ENCODE results near the gene TAS2R13.

Gene TAS2R13

GRCh38 chr12:10901427-10901826 lies 7.9 kb downstream of the TAS2R13 start:
- Mint-ChIP-seq H3K4me1 (no peaks in the 10 kb centered on the region), H3K27me3 (no peaks in the 10 kb centered on the region), H3K9me3 (peaks cover 36% of the 10 kb centered on the region), H3K4me3 (no peak overlapping the region), H3K36me3 (ENCODE audit: low read depth) (peaks cover 29% of the 10 kb centered on the region), H3K27ac (no peak overlapping the region)
- ATAC-seq (no peak), DNase-seq (no peak)

- peaks cover 29% of the 10 kb centered on the region for H3K36me3 Mint-ChIP-seq (ENCODE audit: low read depth)
- H3K9me3 Mint-ChIP-seq = peaks cover 35% of the 10 kb centered on the region
- H3K27me3 Mint-ChIP-seq = no peaks in the 10 kb centered on the region
- no peak for ATAC-seq
- no peak overlapping the region for H3K27ac Mint-ChIP-seq
- H3K4me3 Mint-ChIP-seq = no peak overlapping the region
- DNase-seq = no peak
- no peaks in the 10 kb centered on the region for H3K4me1 Mint-ChIP-seq
Measured at GRCh38 chr12:10900972-10901371, 8.4 kb downstream of the TAS2R13 start.

DNA sequence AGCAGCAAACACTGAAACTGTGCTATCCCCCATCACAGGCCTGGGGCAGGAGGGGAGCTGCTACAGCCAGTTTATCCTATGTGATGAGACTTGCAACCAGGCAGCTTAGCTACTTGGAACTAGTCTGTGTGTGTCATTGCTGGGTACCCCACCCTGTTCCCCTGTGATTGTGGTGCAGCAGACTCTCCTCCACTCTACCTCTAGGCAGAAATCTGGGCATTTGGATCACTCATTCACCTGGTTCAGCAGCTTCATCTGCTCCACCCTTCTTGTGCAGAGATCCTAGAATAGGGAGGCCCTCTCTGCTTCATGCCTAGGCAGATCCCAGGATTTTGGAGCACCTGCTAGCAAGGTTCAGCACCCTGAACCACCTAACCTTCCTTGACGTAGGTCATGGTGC lies 8.8 kb downstream of the TAS2R13 start:
- no peaks in the 10 kb centered on the region for H3K27me3 Mint-ChIP-seq
- no peaks in the 10 kb centered on the region for H3K4me1 Mint-ChIP-seq
- DNase-seq (no peak), ATAC-seq (no peak)
- H3K27ac Mint-ChIP-seq = no peak overlapping the region
- H3K9me3 Mint-ChIP-seq = peaks cover 33% of the 10 kb centered on the region
- peaks cover 27% of the 10 kb centered on the region for H3K36me3 Mint-ChIP-seq (ENCODE audit: low read depth)
- no peak overlapping the region for H3K4me3 Mint-ChIP-seq

DNA sequence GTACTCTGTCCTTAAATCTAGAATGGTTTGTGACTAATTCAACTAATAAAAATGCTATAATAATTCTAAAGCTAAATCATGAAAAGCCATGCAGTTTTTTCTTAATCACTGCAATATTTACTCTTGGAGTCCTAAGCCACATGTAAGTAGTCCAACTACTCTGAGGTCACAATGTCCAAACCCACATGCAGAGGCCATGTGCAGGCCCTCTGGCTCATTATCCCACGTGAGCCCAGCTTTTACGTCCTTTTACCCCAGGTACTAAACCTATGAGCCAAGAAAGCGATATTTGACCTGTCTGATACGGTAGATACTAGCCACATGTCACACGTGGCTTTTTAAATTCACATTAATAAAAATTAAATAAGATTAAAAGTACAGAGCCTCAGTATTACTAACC lies 12.5 kb downstream of the TAS2R13 start:
- ATAC-seq (no peak), DNase-seq (no peak)
- Mint-ChIP-seq H3K4me3 (no peak overlapping the region), H3K27ac (no peak overlapping the region), H3K4me1 (no peaks in the 10 kb centered on the region), H3K36me3 (ENCODE audit: low read depth) (peaks cover 12% of the 10 kb centered on the region), H3K9me3 (peaks cover 5% of the 10 kb centered on the region), H3K27me3 (no peaks in the 10 kb centered on the region)

- Mint-ChIP-seq H3K27ac (no peak overlapping the region), H3K36me3 (ENCODE audit: low read depth) (peaks cover 14% of the 10 kb centered on the region), H3K4me1 (no peaks in the 10 kb centered on the region), H3K9me3 (no peaks in the 10 kb centered on the region), H3K27me3 (no peaks in the 10 kb centered on the region), H3K4me3 (no peak overlapping the region)
- DNase-seq (no peak), ATAC-seq (no peak)
Measured at GRCh38 chr12:10891937-10892336, 17.4 kb downstream of the TAS2R13 start.

DNA sequence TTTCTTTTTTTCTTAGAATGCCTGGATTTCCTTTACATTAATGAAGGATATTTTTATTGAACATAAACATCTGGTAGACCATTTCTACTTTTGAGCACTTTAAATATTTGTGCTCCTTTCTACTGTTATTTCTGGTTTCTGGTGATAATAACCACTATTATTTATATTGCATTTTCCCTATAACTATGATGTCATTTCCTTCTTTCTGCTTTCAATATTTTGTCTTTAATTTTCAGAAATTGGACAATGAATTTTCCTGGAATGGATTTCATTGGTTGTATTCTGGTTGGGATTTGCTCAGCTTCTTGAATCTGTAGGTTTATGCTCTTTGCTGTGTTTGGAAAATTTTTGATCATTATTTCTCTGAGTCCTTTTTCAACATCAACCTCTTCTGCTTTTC lies 20.1 kb downstream of the TAS2R13 start:
- DNase-seq = no peak
- Mint-ChIP-seq H3K27ac (no peak overlapping the region), H3K9me3 (no peaks in the 10 kb centered on the region), H3K4me1 (no peaks in the 10 kb centered on the region), H3K36me3 (ENCODE audit: low read depth) (peaks cover 8% of the 10 kb centered on the region), H3K4me3 (no peak overlapping the region), H3K27me3 (no peaks in the 10 kb centered on the region)
- no peak for ATAC-seq

GRCh38 chr12:10884086-10884725 lies 25.2 kb downstream of the TAS2R13 start, which contains the start of gene PRH1:
PRH1 (minus strand) TSS chr12:10884255; CDS start chr12:10884217, 38 bp downstream.
- Mint-ChIP-seq H3K27ac (no peak within 1 kb of the TSS), H3K4me1 (no peaks in the 10 kb centered on the region), H3K27me3 (no peaks in the 10 kb centered on the region), H3K36me3 (ENCODE audit: low read depth) (peaks cover 21% of the 10 kb centered on the region), H3K9me3 (no peaks in the 10 kb centered on the region), H3K4me3 (no peak within 1 kb of the TSS)
- DNase-seq = no peak
- no peak for ATAC-seq

GRCh38 chr12:10873378-10873777 lies 36.0 kb downstream of the TAS2R13 start:
- DNase-seq = no peak
- Mint-ChIP-seq H3K4me3 (no peak overlapping the region), H3K4me1 (no peaks in the 10 kb centered on the region), H3K9me3 (peaks cover 24% of the 10 kb centered on the region), H3K27ac (no peak overlapping the region), H3K36me3 (ENCODE audit: low read depth) (peaks cover 40% of the 10 kb centered on the region), H3K27me3 (no peaks in the 10 kb centered on the region)
- no peak for ATAC-seq

- Mint-ChIP-seq H3K27me3 (no peaks in the 10 kb centered on the region), H3K9me3 (peaks cover 17% of the 10 kb centered on the region)
Measured at GRCh38 chr12:10867381-10867780, 42.0 kb downstream of the TAS2R13 start.

GRCh38 chr12:10863512-10864218 lies 45.7 kb downstream of the TAS2R13 start:
- Mint-ChIP-seq H3K9me3 (peaks cover 54% of the 10 kb centered on the region), H3K27me3 (no peaks in the 10 kb centered on the region), H3K4me3 (no peak overlapping the region), H3K4me1 (no peaks in the 10 kb centered on the region), H3K36me3 (ENCODE audit: low read depth) (peaks cover 49% of the 10 kb centered on the region), H3K27ac (no peak overlapping the region)
- no peak for ATAC-seq
- DNase-seq = no peak

More at GRCh38 chr12:10867381-10867780, 42.0 kb downstream of the TAS2R13 start:
- no peak for ATAC-seq
- no peak for DNase-seq
- H3K4me3 Mint-ChIP-seq = no peak overlapping the region
- H3K4me1 Mint-ChIP-seq = no peaks in the 10 kb centered on the region
- peaks cover 26% of the 10 kb centered on the region for H3K36me3 Mint-ChIP-seq (ENCODE audit: low read depth)
- H3K27ac Mint-ChIP-seq = no peak overlapping the region

- H3K4me3 Mint-ChIP-seq = no peak overlapping the region
- H3K27ac Mint-ChIP-seq = no peak overlapping the region
- peaks cover 68% of the 10 kb centered on the region for H3K36me3 Mint-ChIP-seq (ENCODE audit: low read depth)
- H3K4me1 Mint-ChIP-seq = no peaks in the 10 kb centered on the region
- H3K9me3 Mint-ChIP-seq = peaks cover 76% of the 10 kb centered on the region
- no peaks in the 10 kb centered on the region for H3K27me3 Mint-ChIP-seq
- no peak for DNase-seq
- no peak for ATAC-seq
Measured at GRCh38 chr12:10861366-10861765, 48.0 kb downstream of the TAS2R13 start.

Data from activated naive CD8-positive, alpha-beta T cell treated with anti-CD3 and anti-CD28 coated beads, Interleukin-2, amount 50 U/mL, for 24 hours (primary cell).